Measurements from ENCODE around the gene XCR1. TPM values are rescaled to one million over a fixed set of nuclear protein-coding genes. Genes with fewer than 3 reads are reported as not detected.
A peak's percentile ranks its signal among the peaks of the same experiment; 100 is the strongest.

Gene XCR1
- total and polyA plus RNA-seq, 2 donors from 2014 or later = 1.4 TPM; not detected in 1

DNA sequence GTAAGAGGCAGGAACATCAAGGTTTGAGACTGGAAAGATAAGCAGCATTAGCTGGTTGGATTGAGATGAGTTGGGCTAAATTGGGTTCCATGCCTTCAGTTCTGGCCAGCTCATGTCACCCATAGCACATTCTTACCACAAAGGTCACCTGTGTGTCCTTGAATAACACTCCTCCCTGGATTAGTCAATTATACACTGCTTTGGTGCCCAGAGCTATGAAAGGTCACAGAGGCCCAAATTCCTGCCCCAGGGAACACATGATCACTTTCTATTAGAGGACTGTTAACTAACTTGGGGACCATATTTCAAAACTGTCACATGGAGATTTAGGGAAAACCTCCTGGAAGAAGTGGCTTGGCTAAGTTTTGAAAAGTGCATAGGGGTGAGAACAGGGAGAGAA, 40.1 kb upstream of the XCR1 start:
- DNase-seq = peak in 1 of 5 donors; percentile 13
- Histone ChIP-seq H3K27ac (ENCODE audit: low read depth in 2 of 2, low read length in 2 of 2) (no peak overlapping the region), H3K36me3 (ENCODE audit: control insufficient read depth in 2 of 3, insufficient read depth in 3 of 3, low read length in 3 of 3) (no peaks in the 10 kb centered on the region), H3K27me3 (ENCODE audit: control insufficient read depth, insufficient read depth, low read length) (no peaks in the 10 kb centered on the region), H3K9ac (ENCODE audit: low read length in 3 of 3) (no peak overlapping the region), H3K4me1 (ENCODE audit: control insufficient read depth in 2 of 3, insufficient read depth in 2 of 3, low read depth in 1 of 3, low read length in 3 of 3) (peaks cover 0 to 7% (median 7%) of the 10 kb centered on the region in 3 donors), H3K4me3 (ENCODE audit: low read length in 3 of 3) (no peak overlapping the region), H3K9me3 (ENCODE audit: control insufficient read depth in 2 of 3, insufficient read depth in 1 of 3, low read length in 3 of 3) (no peaks in the 10 kb centered on the region)
- FAIRE-seq = no peak
- TF ChIP-seq, protein P1, sequence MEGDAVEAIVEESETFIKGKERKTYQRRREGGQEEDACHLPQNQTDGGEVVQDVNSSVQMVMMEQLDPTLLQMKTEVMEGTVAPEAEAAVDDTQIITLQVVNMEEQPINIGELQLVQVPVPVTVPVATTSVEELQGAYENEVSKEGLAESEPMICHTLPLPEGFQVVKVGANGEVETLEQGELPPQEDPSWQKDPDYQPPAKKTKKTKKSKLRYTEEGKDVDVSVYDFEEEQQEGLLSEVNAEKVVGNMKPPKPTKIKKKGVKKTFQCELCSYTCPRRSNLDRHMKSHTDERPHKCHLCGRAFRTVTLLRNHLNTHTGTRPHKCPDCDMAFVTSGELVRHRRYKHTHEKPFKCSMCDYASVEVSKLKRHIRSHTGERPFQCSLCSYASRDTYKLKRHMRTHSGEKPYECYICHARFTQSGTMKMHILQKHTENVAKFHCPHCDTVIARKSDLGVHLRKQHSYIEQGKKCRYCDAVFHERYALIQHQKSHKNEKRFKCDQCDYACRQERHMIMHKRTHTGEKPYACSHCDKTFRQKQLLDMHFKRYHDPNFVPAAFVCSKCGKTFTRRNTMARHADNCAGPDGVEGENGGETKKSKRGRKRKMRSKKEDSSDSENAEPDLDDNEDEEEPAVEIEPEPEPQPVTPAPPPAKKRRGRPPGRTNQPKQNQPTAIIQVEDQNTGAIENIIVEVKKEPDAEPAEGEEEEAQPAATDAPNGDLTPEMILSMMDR (IDR thresholded peaks at IDR 0.05; ENCODE audit: borderline replicate concordance, extremely low read depth, insufficient read depth) = no peak
- intact Hi-C loops (cut with DNase I) = no loop called here

DNA sequence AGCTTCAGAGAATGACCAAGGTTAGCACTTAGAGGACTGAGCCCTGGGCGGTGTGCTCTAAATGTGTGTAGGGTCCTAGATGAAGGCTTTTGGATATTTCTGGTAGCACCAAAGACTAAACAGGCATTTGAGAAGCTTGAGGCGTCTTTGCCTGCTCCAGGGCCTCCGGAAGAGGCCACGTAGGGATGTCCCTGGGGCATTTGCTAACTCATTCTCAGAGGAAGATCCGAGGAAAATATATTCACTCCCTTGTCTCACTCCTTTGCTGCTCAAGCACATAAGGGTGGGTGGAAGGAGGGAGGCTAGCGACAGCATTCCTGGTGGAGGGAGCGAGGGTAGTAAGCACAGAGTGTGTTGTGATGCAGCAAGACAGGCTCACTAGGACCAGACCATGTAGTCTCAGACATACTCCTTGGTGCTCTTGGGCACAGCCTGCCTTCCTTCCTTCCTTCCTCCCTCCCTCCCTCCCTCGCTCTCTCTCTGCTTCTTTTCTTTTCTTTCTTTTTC, 38.5 kb upstream of the XCR1 start:
- Histone ChIP-seq H3K9ac (ENCODE audit: low read length in 3 of 3) (no peak overlapping the region), H3K36me3 (ENCODE audit: control insufficient read depth in 2 of 3, insufficient read depth in 3 of 3, low read length in 3 of 3) (no peaks in the 10 kb centered on the region), H3K4me1 (ENCODE audit: control insufficient read depth in 2 of 3, insufficient read depth in 2 of 3, low read depth in 1 of 3, low read length in 3 of 3) (peaks cover 0 to 7% (median 7%) of the 10 kb centered on the region in 3 donors), H3K27me3 (ENCODE audit: control insufficient read depth, insufficient read depth, low read length) (no peaks in the 10 kb centered on the region), H3K9me3 (ENCODE audit: control insufficient read depth in 2 of 3, insufficient read depth in 1 of 3, low read length in 3 of 3) (no peaks in the 10 kb centered on the region), H3K4me3 (ENCODE audit: low read length in 3 of 3) (no peak overlapping the region), H3K27ac (ENCODE audit: low read depth in 2 of 2, low read length in 2 of 2) (no peak overlapping the region)
- FAIRE-seq (no peak), DNase-seq (peak in 1 of 5 donors; percentile 23)
- intact Hi-C loops (cut with DNase I) = no loop called here
- TF ChIP-seq, protein P1 (IDR thresholded peaks at IDR 0.05; ENCODE audit: borderline replicate concordance, extremely low read depth, insufficient read depth) = no peak

DNA sequence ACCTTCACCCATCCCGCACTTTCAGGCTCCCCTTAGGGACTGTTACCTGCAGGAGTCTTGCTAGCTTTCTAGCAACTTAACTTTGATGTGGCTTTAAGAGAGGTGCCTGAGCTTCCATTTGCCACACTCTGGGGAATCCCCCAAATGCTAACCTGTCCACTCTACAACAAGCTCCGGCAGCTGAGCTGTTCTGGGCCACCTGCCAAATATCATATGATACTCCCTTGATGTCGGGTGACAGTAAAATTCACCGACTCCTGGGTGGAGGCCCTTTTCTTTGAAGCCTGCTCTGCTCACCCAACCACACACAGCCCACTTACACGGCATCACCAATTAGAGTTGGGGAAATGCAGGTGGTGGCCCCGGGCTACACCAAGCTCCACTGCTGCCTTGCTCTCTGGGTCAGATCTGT, 38.0 kb upstream of the XCR1 start:
- Histone ChIP-seq H3K27ac (ENCODE audit: low read depth in 2 of 2, low read length in 2 of 2) (no peak overlapping the region), H3K9ac (ENCODE audit: low read length in 3 of 3) (no peak overlapping the region), H3K27me3 (ENCODE audit: control insufficient read depth, insufficient read depth, low read length) (no peaks in the 10 kb centered on the region), H3K36me3 (ENCODE audit: control insufficient read depth in 2 of 3, insufficient read depth in 3 of 3, low read length in 3 of 3) (no peaks in the 10 kb centered on the region), H3K4me1 (ENCODE audit: control insufficient read depth in 2 of 3, insufficient read depth in 2 of 3, low read depth in 1 of 3, low read length in 3 of 3) (peaks cover 0 to 7% (median 7%) of the 10 kb centered on the region in 3 donors), H3K9me3 (ENCODE audit: control insufficient read depth in 2 of 3, insufficient read depth in 1 of 3, low read length in 3 of 3) (no peaks in the 10 kb centered on the region), H3K4me3 (ENCODE audit: low read length in 3 of 3) (no peak overlapping the region)
- no peak for FAIRE-seq
- TF ChIP-seq, protein P1 (IDR thresholded peaks at IDR 0.05; ENCODE audit: borderline replicate concordance, extremely low read depth, insufficient read depth) = no peak
- intact Hi-C loops (cut with DNase I) = no loop called here
- peak in 4 of 5 donors; percentile 45 to 78 (median 52) for DNase-seq

DNA sequence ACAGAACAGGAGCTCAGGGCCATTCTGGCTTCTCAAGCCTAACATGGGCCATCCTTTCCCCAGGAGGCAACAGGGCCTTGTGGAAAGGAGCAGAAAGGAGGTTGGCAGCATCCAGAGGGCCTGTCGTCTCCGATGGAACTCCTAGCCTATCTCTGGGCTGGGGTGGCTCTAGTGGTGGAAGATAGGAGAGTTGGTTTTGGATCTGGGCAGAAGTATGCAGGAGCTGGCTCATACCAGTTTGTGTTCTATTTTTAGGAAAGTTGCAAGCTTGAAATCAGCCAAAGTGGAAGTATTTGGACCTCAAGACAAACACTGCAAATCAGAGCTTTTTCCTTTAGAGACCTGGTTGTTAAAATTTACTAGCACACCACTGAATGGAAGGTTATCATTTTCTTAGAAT, 35.4 kb upstream of the XCR1 start:
- intact Hi-C loops (cut with DNase I) = no loop called here

More for the DNA sequence above, 35.4 kb upstream of the XCR1 start:
- Histone ChIP-seq H3K36me3 (ENCODE audit: control insufficient read depth in 2 of 3, insufficient read depth in 3 of 3, low read length in 3 of 3) (no peaks in the 10 kb centered on the region), H3K27ac (ENCODE audit: low read depth in 2 of 2, low read length in 2 of 2) (no peak overlapping the region), H3K9me3 (ENCODE audit: control insufficient read depth in 2 of 3, insufficient read depth in 1 of 3, low read length in 3 of 3) (no peaks in the 10 kb centered on the region), H3K4me1 (ENCODE audit: control insufficient read depth in 2 of 3, insufficient read depth in 2 of 3, low read depth in 1 of 3, low read length in 3 of 3) (peaks cover 0 to 7% (median 4%) of the 10 kb centered on the region in 3 donors), H3K27me3 (ENCODE audit: control insufficient read depth, insufficient read depth, low read length) (no peaks in the 10 kb centered on the region), H3K4me3 (ENCODE audit: low read length in 3 of 3) (no peak overlapping the region), H3K9ac (ENCODE audit: low read length in 3 of 3) (no peak overlapping the region)
- TF ChIP-seq, protein P1 (IDR thresholded peaks at IDR 0.05; ENCODE audit: borderline replicate concordance, extremely low read depth, insufficient read depth) = no peak
- FAIRE-seq (no peak), DNase-seq (no peak)
